ENCODE results near the gene CEND1.

Gene CEND1

GRCh38 chr11:762421-763072 is 27.3 kb downstream of the CEND1 start:
- WGBS, 2 experiments = 84 to 85% methylated on average over 9 to 10 of the region's 10 CpGs
- H3K4me1 ChIP-seq (ENCODE audit: control insufficient read depth, insufficient read depth, low read length) = no peaks in the 10 kb centered on the region
- H3K4me3 ChIP-seq (ENCODE audit: insufficient read depth, low read depth, low read length) = no peak overlapping the region
- H3K27me3 ChIP-seq (ENCODE audit: control insufficient read depth, insufficient read depth, low read length, poor library complexity, severe bottlenecking) = no peaks in the 10 kb centered on the region
- no peaks in the 10 kb centered on the region for H3K9me3 ChIP-seq (ENCODE audit: control insufficient read depth, low read length)
- H3K27ac ChIP-seq (ENCODE audit: insufficient read depth, low read depth, low read length, poor library complexity, severe bottlenecking) = no peak overlapping the region
- peaks cover 16% of the 10 kb centered on the region for H3K36me3 ChIP-seq (ENCODE audit: control insufficient read depth, insufficient read depth, low read length)

- Histone ChIP-seq H3K27ac (ENCODE audit: insufficient read depth, low read depth, low read length, poor library complexity, severe bottlenecking) (no peak overlapping the region), H3K27me3 (ENCODE audit: control insufficient read depth, insufficient read depth, low read length, poor library complexity, severe bottlenecking) (no peaks in the 10 kb centered on the region), H3K36me3 (ENCODE audit: control insufficient read depth, insufficient read depth, low read length) (peaks cover 24% of the 10 kb centered on the region), H3K4me3 (ENCODE audit: insufficient read depth, low read depth, low read length) (no peak overlapping the region), H3K4me1 (ENCODE audit: control insufficient read depth, insufficient read depth, low read length) (no peaks in the 10 kb centered on the region), H3K9me3 (ENCODE audit: control insufficient read depth, low read length) (no peaks in the 10 kb centered on the region)
- 95 to 96% methylated on average over 8 of the region's 8 CpGs for WGBS, 2 experiments
Measured at GRCh38 chr11:761526-762108, 28.3 kb downstream of the CEND1 start.

DNA sequence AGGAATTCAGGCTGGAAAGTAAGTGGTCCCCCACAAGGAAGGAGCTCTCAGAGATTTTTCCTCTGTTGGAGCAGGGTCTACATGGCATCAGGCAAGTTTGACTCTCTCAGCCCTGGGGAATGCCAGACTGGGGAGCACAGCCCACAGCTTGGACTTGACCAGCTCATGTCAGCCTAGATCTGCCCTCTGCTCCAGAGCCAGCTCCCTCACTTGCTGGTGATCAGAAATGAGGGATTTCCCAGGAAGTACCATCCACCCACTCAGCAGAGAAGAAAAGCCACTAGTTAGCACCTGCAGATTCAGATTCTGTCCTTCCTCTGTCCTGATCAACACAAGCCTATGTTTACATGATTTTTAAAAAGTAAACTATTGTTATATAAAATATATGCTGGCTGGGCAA is 29.7 kb downstream of the CEND1 start:
- peaks cover 25% of the 10 kb centered on the region for H3K36me3 ChIP-seq (ENCODE audit: control insufficient read depth, insufficient read depth, low read length)
- no peak overlapping the region for H3K4me3 ChIP-seq (ENCODE audit: insufficient read depth, low read depth, low read length)
- H3K4me1 ChIP-seq (ENCODE audit: control insufficient read depth, insufficient read depth, low read length) = no peaks in the 10 kb centered on the region
- H3K9me3 ChIP-seq (ENCODE audit: control insufficient read depth, low read length) = no peaks in the 10 kb centered on the region
- no peaks in the 10 kb centered on the region for H3K27me3 ChIP-seq (ENCODE audit: control insufficient read depth, insufficient read depth, low read length, poor library complexity, severe bottlenecking)
- H3K27ac ChIP-seq (ENCODE audit: insufficient read depth, low read depth, low read length, poor library complexity, severe bottlenecking) = no peak overlapping the region

DNA sequence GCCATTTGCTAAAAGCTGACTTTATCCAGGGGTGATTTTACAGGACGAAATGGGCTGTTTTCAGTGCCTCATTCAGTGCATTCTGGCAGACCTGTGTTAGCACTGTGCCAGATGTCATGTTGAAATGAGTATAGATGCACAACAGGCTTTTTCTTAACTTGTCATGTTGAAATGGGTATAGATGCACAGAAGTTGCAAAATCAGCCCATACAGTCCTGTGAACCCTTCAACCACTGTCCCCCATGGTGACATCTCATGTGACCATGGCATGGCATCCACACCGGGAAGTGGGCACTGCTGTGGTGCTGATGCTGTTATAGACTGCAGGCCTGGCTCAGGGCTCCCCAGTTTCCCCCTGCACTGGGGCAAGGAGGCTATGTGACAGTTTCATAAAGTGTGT is 40.2 kb downstream of the CEND1 start:
- no peaks in the 10 kb centered on the region for H3K36me3 ChIP-seq (ENCODE audit: control insufficient read depth, insufficient read depth, low read length)
- H3K4me3 ChIP-seq (ENCODE audit: insufficient read depth, low read depth, low read length) = no peak overlapping the region
- H3K27ac ChIP-seq (ENCODE audit: insufficient read depth, low read depth, low read length, poor library complexity, severe bottlenecking) = no peak overlapping the region
- H3K4me1 ChIP-seq (ENCODE audit: control insufficient read depth, insufficient read depth, low read length) = no peaks in the 10 kb centered on the region
- 87 to 89% methylated on average over 2 of the region's 2 CpGs for WGBS, 2 experiments
- H3K9me3 ChIP-seq (ENCODE audit: control insufficient read depth, low read length) = no peaks in the 10 kb centered on the region
- H3K27me3 ChIP-seq (ENCODE audit: control insufficient read depth, insufficient read depth, low read length, poor library complexity, severe bottlenecking) = no peaks in the 10 kb centered on the region

DNA sequence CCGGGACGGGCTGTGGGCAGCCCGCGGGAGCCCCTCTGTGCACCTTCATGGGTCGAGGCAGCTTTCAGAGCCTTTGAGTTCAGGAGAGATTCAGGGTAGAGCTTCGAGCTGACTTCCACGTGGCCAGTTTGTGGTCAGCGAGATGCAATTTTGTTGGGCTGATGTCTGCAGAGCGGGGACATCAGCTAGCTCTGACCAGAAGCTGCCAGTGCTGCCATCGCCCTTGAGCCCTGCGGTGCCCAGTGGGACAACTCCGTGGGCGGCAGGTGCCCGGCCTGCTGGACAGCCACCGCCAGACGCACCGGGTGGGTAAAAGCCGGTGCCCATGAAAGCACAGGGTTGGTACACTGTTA is 41.9 kb downstream of the CEND1 start:
- H3K4me3 ChIP-seq (ENCODE audit: insufficient read depth, low read depth, low read length) = peak overlapping the region; percentile 84
- no peaks in the 10 kb centered on the region for H3K4me1 ChIP-seq (ENCODE audit: control insufficient read depth, insufficient read depth, low read length)
- WGBS, 2 experiments = 12 to 13% methylated on average over 18 of the region's 18 CpGs
- H3K27me3 ChIP-seq (ENCODE audit: control insufficient read depth, insufficient read depth, low read length, poor library complexity, severe bottlenecking) = no peaks in the 10 kb centered on the region
- H3K36me3 ChIP-seq (ENCODE audit: control insufficient read depth, insufficient read depth, low read length) = no peaks in the 10 kb centered on the region
- H3K9me3 ChIP-seq (ENCODE audit: control insufficient read depth, low read length) = no peaks in the 10 kb centered on the region
- no peak overlapping the region for H3K27ac ChIP-seq (ENCODE audit: insufficient read depth, low read depth, low read length, poor library complexity, severe bottlenecking)

GRCh38 chr11:747158-748006 is 42.5 kb downstream of the CEND1 start, which contains the start of gene TALDO1:
Gene TALDO1, plus strand, starts transcription at chr11:747464. Its CDS starts 18 bp downstream, at chr11:747482.
- Histone ChIP-seq H3K4me1 (ENCODE audit: control insufficient read depth, insufficient read depth, low read length) (no peaks in the 10 kb centered on the region), H3K36me3 (ENCODE audit: control insufficient read depth, insufficient read depth, low read length) (no peaks in the 10 kb centered on the region), H3K27me3 (ENCODE audit: control insufficient read depth, insufficient read depth, low read length, poor library complexity, severe bottlenecking) (no peaks in the 10 kb centered on the region), H3K9me3 (ENCODE audit: control insufficient read depth, low read length) (no peaks in the 10 kb centered on the region), H3K27ac (ENCODE audit: insufficient read depth, low read depth, low read length, poor library complexity, severe bottlenecking) (no peak within 1 kb of the TSS), H3K4me3 (ENCODE audit: insufficient read depth, low read depth, low read length) (peak within 1 kb of the TSS; percentile 84)
- WGBS, 2 experiments = 0% methylated on average over 112 of the region's 112 CpGs

DNA sequence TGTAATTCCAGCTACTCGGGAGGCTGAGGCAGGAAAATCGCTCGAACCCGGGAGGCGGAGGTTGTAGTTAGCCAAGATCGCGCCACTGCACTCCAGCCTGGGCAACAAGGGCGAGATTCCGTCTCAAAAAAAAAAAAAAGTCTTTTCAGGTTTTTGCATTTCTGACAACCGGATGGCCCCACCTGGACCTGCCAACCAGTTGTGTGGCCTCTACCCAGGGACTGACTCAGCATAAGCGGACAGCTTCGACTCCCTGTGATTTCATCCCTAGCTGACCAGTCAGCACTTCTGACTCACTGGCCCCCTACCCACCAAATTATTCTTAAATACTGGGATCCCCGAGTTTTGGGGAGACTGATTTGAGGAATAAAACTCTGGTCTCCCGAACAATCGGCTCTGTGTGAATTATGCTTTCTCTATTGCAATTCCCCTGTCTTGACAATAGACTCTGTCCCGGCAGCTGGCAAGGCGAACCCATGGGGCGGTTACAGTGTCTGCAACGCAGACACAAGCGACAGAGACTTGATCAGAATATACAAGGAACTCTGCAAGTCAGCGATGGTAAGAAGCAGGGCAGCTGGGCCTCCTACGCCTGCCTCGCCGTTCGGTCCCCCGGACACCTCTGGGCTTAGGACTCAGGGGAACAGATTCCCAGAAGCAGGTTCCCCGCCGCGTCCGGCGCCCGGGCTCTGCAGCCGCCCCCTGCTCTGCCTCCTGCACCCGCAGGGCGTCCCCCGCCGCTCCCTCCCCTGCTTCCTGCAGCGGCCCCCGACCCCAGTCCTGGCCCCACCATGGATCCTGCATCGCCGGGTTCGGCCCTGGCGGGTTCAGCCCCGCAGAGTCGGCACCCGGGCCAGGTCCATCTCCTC is 43.4 kb downstream of the CEND1 start:
- Histone ChIP-seq H3K27ac (ENCODE audit: insufficient read depth, low read depth, low read length, poor library complexity, severe bottlenecking) (no peak overlapping the region), H3K36me3 (ENCODE audit: control insufficient read depth, insufficient read depth, low read length) (no peaks in the 10 kb centered on the region), H3K27me3 (ENCODE audit: control insufficient read depth, insufficient read depth, low read length, poor library complexity, severe bottlenecking) (no peaks in the 10 kb centered on the region), H3K4me3 (ENCODE audit: insufficient read depth, low read depth, low read length) (peak overlapping the region; percentile 84), H3K4me1 (ENCODE audit: control insufficient read depth, insufficient read depth, low read length) (no peaks in the 10 kb centered on the region), H3K9me3 (ENCODE audit: control insufficient read depth, low read length) (no peaks in the 10 kb centered on the region)
- 24% methylated on average over 46 of the region's 46 CpGs for WGBS, 2 experiments

GRCh38 chr11:745428-745827 is 44.5 kb downstream of the CEND1 start:
- H3K9me3 ChIP-seq (ENCODE audit: control insufficient read depth, low read length) = no peaks in the 10 kb centered on the region
- no peaks in the 10 kb centered on the region for H3K36me3 ChIP-seq (ENCODE audit: control insufficient read depth, insufficient read depth, low read length)
- H3K4me1 ChIP-seq (ENCODE audit: control insufficient read depth, insufficient read depth, low read length) = no peaks in the 10 kb centered on the region
- no peak overlapping the region for H3K27ac ChIP-seq (ENCODE audit: insufficient read depth, low read depth, low read length, poor library complexity, severe bottlenecking)
- H3K4me3 ChIP-seq (ENCODE audit: insufficient read depth, low read depth, low read length) = no peak overlapping the region
- 100% methylated on average over 1 of the region's 1 CpG; no CpG with 5 or more reads in 1 of the 2 experiments for whole genome bisulfite sequencing, 2 experiments
- no peaks in the 10 kb centered on the region for H3K27me3 ChIP-seq (ENCODE audit: control insufficient read depth, insufficient read depth, low read length, poor library complexity, severe bottlenecking)

GRCh38 chr11:742571-743201 is 47.2 kb downstream of the CEND1 start:
- Histone ChIP-seq H3K27me3 (ENCODE audit: control insufficient read depth, insufficient read depth, low read length, poor library complexity, severe bottlenecking) (no peaks in the 10 kb centered on the region), H3K27ac (ENCODE audit: insufficient read depth, low read depth, low read length, poor library complexity, severe bottlenecking) (no peak overlapping the region), H3K4me3 (ENCODE audit: insufficient read depth, low read depth, low read length) (no peak overlapping the region), H3K4me1 (ENCODE audit: control insufficient read depth, insufficient read depth, low read length) (no peaks in the 10 kb centered on the region), H3K9me3 (ENCODE audit: control insufficient read depth, low read length) (no peaks in the 10 kb centered on the region), H3K36me3 (ENCODE audit: control insufficient read depth, insufficient read depth, low read length) (no peaks in the 10 kb centered on the region)
- 91 to 95% methylated on average over 4 of the region's 4 CpGs for WGBS, 2 experiments
